ENCODE results near the gene FCHO2.
A peak's percentile ranks its signal among the peaks of the same experiment; 100 is the strongest.

Gene FCHO2

DNA sequence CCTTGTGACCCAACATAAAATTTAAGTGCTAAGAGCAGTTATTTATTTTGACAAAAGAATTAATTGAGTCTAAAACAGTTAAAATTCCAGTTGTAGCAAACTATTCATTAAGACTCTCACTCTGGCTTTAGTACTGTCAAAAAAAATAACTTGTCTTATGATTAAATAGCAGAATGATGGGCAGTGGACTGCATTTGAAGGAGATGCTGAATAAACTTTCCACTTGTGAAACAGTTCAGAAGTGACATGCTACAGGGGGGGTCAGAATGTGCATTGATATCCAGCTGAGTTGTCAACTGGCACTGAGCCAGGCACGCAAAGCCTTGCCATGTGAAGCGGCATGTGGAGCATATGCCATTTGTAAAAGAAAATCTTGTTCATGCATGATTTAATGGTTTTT lies 76.0 kb downstream of the FCHO2 start:
- DNase-seq = peak; percentile 5

DNA sequence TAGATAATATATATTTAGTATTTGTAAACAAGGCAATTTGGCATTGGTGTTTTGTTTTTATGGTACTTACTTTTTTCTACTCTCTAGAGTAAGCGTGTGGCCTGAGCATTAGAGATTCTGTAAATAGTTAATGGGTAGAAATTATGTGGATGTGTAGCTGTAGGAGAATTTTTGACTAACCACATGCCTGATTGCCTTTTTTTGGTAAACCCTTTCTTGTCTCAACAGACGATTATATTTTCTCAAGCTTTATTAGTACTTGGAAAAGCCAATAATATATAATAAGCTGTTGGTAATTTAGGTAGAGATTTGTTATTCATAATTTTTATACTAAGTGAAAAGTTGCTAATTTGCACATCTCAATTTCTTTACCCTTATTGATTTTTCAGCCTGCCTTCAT lies 76.8 kb downstream of the FCHO2 start:
- no peak for DNase-seq

DNA sequence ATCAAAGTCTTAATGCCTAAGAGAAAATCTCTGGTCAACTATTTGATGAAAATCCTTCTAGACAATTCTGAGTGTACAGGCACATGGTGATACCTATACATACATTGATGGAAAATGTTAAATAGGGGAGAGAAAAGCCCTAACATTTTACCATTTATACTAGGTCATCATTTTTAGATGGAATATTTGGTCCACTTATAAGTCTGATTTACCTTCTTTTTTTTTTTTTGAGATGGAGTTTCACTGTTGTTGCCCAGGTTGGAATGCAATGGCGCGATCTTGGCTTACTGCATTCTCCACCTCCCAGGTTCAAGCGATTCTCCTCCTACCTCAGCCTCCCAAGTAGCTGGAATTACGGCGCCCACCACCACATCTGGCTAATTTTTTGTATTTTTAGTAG lies 81.7 kb downstream of the FCHO2 start:
- DNase-seq = no peak

DNA sequence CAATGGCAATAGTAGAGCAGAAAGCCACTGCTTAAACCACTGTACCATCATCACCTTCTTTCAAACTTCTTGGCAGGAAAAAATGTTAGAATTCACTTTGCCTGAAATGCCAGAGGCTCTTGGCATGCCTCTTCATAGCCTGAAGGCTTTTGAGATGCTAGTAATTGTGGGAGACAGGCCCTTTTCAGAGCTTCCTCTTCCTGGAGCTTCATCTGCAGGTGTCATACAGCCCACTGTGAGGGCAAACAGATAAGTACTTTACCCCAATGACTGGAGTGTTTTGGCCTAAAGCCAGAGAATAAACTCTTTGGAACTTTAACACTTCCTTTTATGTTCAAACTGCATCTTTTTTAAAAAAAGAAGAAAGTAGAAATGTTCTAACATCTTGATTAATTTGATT lies 83.2 kb downstream of the FCHO2 start:
- peak; percentile 59 for DNase-seq

DNA sequence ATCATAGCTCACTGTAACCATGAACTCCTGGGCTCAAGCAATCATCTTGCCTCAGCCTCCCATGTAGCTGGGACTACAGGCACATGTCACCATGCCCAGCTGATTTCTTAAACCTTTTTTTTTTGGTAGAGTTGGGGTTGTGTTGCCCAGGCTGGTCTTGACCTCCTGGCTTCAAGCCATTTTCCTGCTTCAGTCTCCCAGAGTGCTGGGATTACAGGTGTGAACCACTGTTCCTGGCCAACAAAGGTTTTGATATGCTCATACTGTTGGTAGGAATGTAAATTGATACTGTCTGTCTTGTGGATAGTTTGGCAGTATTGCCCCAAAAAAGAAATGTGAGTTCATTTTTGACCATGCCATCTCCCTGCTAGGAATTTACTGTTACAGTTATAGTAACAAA lies 87.2 kb downstream of the FCHO2 start:
- no peak for DNase-seq

DNA sequence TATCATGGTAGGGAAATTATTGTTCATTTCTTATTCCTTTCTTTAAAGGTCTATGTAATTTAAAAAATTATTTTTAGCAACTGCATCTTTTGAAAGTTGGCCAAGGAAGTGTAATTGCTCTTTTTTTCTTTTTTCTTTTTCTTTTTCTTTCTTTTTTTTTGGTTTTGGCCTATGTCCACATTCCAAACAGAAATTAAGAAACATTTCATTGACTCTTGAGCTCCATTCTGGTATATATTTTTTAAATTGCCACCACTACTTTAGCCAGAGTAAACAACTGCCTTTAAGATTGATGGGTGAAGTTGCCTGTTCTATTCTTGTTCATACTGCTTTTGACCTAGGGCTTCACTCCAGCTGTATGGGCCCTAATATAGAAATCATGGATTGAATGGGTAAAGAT lies 88.7 kb downstream of the FCHO2 start:
- no peak for DNase-seq

DNA sequence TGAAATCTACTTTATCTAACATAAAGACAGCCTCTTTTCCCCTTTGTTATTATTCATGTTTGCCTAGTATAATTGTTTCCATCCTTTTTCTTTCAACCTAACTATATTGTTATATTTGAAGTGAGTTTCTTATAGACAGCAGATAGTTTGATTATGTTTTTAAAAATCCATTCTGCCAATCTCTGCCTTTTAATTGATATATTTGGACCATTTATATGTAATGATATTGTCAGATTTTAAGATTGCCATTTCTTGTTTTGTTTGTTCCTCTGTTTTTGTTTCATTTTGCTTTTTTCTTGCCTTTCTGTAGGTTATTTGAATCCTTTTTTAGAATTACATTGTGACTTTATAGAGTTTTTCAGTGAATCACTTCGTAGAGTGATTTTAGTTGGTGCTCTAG lies 89.8 kb downstream of the FCHO2 start:
- DNase-seq = no peak

DNA sequence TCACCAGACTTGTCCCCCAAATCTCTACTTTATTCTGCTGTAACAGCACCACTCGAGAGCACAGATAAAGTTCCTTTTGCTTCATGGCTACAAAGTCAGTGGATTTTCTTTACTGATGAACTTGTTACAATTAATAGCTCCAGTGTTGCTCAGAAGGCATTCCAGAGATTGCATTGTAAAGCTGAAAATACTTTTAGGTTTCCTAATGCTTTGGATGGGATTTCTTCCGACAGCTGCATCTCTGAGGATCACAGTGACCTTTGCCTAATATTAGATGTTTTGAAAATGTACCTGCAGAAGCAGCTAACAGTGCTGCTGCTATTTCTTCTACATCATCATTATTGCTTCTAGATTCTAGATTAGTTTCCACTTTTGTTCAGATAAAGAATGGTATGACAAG lies 105.8 kb downstream of the FCHO2 start:
- no peak for DNase-seq

DNA sequence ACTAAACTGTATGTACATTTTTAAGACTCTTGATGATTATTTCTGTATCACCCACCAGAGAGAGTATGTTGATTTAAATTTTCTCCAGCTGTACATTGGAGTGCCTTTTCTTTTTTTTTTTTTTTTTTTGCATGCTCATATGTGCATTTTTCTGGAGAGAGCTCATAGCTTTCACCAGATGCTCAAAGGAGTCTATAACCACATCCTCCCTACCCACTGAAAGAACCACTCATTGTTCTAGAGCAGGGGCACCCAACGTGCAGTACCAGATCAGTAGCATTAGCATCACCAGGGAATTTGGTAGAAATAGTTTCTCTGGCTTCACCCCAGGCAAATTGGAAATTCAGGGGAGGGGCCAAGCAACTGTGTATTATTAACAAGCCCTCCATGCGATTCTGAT lies 110.6 kb downstream of the FCHO2 start:
- DNase-seq = no peak

DNA sequence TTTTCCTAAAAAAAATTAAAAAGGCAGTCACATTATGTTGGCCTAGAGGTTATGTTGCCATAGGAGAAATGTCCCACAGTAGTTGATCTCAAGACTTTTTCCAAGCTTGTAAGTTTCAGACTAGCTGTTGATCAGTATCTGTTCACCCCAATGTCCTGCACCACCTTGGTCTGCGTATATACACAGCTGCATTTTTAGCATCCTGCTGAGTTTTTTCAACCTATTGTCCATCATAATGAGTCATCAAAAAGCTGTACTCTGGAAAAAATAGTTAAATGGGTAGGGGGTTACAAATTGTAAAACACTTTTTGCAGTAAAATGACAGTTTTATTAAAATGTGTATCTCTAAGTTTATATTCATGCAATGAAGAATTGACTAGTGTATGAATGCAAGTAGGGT lies 111.4 kb downstream of the FCHO2 start:
- no peak for DNase-seq

DNA sequence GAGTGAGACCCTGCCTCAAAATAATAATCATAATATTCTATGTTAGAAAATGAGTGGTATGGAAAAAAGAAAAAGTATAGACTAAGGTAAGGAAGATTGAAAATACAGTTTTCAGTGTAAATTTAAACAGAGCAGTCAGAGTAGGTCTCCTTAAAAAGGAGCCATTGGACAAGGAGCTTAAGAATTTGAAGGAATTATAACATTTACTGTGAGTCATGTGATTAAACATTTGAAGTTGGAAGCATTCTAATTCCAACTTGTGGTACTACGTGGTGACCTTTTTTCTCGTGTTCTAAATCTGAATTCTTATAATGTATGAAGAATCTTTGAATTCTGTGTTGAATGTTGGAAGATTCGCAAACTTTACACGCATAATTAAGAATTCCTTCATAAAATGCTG lies 125.3 kb downstream of the FCHO2 start:
- no peak for DNase-seq

DNA sequence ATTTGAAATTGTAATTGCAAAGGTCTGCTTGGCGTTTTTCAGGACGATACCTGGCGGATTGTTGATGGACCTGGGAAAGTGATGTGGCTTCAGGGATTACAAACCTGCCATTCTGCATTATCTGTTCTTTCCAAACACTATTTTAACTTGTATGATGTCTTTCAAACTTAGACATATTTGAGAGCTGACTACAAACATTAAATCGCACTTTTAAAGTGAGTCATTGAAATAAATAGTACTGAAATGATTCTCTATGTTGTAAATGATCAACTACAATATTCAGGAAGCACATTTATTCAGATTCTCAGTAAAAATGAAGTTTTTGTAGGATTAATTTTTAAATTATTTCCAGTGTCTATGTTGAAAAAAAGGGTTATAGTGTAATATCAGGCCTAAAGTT lies 132.2 kb downstream of the FCHO2 start:
- no peak for DNase-seq

DNA sequence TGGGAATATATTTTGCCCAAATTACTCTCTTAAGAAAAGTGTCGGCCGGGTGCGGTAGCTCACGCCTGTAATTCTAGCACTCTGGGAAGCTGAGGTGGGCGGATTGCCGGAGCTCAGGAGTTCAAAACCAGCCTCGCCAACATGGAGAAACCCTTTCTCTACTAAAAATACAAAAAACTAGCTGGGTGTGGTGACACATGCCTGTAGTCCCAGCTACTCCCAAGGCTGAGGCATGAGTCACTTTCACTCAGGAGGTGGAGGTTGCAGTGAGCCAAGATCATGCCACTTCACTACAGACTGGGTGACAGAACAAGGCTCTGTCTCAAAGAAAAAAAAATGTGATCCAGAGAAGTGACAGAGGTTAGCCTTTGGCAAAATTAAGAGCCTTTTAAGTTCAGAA lies 138.1 kb downstream of the FCHO2 start:
- DNase-seq = peak; percentile 20

DNA sequence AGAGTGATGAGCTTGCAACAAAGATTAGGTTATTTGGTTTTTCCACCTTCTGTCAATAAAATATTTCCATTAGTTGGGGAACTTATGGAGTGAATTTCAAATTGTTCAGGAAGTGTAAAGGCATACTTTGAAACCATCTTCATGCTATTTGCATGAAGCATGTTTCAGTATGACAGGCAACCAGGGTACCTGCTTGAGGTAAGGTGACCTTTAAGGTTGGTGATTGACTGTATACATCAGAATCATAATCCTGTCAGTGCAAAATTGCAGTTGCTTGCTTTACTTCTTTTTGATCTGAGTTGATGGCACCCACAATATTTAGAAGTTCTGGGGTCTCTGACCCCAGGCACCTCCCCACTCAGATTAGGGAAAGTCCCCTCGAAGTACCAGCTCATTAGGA lies 138.6 kb downstream of the FCHO2 start:
- DNase-seq = no peak

DNA sequence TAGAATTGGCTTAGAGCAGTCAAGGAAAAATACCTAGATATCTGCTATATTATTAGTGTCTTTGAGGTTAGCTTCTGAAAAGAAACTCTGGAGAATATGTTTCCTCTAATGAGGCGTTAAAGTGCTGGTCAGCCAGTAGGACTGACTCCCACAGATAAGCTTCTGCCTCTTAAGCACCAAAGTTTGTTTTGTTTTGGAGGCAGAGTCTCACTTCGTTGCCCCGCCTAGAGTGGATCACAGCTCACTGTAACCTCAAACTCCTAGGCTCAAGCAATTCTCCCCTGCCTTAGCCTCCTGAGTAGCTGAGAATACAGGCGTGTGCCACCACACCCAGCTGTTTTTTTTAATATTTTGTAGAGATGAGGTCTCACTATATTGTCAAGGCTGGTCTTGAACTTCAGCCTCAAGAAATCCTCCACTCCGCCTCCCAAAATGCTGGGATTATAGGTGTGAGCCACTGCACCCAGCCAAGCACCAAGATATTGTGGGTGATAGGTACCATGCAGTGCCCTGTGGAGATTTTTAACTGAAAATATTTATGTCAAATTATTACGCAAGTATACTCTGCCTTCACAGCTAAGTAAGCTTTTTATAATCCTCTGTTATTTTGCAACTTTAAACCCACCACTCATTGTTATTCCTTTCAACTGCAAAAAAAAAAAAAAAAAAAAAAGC lies 139.9 kb downstream of the FCHO2 start:
- peak; percentile 58 for DNase-seq

DNA sequence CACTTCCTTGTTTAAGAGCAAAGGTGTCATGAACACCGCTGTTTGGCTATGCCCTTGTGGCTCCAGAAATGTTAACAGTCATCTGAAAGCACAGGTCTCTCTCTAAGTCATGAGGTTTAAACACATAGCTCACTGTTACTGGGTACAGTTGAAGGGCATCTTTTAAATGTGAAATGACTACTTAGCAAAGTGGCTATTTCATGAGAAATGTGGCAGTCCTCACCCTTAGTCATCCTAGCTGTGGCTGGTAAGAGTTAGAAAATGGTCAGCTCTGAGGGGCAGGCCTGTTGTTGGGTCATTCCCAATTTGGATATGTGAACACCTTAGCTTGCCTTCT lies 140.4 kb downstream of the FCHO2 start:
- DNase-seq = no peak

DNA sequence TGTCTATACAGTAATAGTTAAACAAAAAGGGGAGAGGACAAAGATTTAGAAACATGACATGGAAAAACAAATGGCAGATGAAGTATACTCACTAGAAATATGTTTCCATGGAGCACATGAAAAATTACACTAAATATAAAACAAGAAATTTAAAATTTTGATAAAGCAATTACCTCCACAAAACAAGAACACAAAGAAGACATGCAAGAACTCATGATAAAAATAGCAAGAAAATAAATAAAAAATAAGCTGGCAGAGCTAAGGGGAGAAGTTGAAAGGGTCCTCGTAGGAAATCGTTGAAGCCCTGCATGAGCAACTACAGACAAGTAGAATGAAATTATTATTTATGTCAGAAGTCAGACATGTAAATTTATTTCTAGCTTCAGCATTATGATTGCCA lies 141.9 kb downstream of the FCHO2 start:
- DNase-seq = no peak

DNA sequence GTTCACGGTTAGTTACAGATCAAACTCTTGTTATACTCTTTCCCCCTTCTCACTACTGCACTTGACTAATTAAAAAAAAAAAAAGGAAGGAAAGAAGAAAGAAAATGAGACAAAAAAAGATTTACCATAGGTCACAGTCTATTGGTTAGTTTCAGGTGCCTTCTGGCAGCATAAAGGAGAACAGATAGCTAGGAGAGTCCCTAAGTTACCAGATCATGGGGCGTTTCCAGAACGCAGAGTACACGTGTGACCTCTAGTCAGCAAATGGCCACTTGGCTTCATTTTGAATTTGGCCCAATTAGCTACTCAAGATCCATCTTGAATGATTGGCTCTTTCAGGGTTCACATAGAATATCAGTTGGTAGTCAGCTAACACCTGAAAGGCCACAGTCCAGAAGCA lies 144.3 kb downstream of the FCHO2 start:
- DNase-seq = no peak

DNA sequence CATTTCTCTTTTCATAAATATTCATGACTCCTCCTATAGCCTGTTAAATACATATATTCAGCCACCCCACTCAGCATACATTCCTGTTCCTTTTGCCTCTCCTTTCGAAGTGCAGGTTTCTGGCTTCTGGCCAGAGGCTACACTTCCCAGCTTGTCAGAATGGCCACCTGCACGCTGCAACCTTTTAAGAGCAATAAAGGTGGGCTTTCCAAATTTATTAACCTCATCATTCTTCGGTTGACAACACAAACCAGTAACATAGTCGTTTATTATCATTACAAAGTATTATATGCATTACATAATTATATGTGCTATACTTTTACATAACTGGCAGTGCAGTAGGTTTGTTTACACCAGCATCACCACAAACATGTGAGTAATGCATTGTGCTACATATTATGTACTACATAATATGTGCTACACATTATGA lies 148.0 kb downstream of the FCHO2 start:
- no peak for DNase-seq

DNA sequence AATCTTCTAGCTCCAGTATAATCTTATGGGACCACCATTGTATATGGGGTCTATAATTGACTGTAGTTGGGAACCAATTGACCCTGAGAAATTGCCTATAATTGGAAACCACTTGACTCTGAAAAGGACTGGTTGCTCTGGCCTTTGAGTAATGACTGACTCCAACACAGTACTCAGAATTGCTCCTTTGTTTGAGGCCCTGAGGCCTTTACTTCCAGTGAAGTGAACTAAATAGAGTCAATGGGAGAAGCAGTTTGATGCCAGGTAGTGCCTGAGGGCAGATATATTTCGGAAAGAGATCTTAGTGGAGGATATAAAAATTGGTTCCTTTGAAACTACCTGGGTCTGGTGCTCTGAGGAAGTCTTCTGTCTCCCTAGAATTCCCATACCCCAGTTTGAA lies 148.5 kb downstream of the FCHO2 start:
- no peak for DNase-seq

DNA sequence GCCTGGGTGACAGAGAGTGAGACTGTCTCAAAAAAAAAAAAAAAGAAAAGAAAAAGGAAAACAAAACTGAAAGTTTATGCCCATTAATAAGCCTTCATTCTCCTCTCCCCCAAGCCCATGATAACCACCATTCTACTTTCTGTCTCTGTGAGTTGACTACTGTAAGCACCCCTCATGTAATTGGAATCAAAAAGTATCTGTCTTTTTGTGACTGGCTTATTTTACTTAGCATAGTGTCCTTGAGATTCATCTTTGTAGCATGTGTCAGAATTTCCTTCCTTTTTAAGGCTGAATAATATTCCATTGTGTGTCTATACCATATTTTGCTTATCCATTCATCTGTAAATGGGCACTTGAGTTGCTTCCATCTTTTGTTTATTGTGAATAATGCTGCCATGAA lies 150.5 kb downstream of the FCHO2 start:
- DNase-seq = no peak

DNA sequence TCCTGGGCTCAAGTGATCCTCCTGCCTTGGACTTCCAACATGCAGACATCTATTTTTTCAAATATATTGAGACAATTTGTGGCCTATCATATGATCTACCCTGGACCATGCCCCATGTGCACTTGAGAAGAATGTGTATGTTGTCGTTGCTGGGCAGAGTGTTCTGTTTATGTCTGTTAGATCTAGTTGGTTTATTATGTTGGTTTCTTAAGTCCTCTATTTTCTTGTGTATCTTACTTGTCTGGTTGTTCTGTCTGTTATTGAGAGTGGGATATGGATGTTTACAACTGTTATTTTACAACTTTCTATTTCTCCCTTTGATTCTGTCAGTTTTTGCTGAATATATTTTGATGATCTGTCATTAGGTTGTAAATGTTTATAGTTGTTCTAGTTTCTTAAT lies 154.3 kb downstream of the FCHO2 start:
- DNase-seq = no peak

DNA sequence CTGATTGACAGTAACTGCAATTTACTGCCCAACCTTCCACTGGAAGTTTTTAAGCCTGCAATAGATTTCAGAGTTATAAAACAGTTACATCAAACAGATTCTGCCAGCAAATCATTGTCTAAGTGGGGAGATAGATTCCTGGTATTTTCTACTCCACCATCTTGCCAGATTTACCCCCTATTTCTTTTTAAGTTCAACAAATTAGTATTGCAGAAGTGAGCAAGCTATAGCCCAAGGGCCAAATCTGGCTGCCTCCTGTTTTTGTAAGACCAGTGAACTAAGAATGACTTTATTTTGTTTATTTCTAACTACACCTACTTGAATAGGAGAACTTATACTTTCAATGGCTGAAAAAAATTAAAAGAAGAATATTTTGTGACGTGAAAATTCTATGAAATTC lies 155.7 kb downstream of the FCHO2 start:
- no peak for DNase-seq

DNA sequence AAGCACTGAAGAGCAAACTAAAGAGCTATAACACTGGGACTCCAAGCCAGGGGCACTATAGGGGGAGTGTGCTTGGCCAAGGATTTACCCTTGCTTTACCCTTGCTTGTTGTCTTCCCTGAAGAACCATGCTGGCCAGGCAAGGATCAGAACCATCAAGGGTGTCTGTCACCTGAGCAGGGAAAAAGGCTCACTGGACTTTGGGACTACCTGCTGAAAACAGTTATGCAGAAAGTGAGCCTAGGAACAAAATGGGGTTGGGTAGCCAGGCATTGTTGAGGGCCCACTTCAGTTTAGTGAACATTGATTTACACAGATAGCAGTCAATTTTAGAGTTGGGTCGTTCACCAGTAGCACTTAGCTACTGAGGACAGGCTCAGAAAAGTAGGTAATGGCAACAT lies 156.5 kb downstream of the FCHO2 start:
- no peak for DNase-seq

DNA sequence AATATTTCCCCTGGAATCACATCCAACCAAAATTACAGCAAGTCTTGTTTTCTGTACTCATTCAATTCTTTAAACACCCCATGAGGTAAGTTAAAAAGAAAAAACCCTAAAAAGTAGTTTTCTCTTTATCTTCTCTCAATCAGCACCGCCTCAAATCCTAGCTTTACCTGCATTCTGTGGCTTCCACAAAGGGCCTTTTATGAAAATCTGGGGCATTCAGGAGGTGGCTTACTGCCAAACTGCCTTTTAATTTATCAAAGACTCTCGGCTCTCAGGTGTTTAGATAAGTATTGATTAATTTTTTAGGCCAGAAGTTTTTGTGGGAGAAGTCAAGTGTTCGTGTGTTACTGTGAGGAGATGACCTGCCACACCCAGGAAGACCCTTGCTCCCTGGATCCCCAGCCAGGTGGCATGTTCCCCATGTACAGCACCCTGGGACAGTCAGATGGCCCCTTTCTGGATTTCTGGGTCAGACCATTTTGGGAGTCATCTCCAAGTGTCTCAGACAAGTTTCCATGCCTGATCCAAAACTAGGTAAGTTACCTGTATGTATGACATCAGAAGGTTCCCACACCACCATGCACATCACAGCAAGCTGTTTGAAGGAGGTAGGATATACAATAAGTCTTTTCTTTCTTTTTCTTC lies 158.3 kb downstream of the FCHO2 start:
- no peak for DNase-seq

Data from hematopoietic multipotent progenitor cell treated with erythropoietin and hydrocortisone succinate and interleukin-3 and kit ligand, for 4 days (in vitro differentiated cells).